HCT116 (cell line): ENCODE data around the gene RNF25. TPM values are rescaled to one million over a fixed set of nuclear protein-coding genes. Genes with fewer than 3 reads are reported as not detected.

Experiments
- ATAC-seq: fragments of 200-7000 bp; cut with Tn5 transposase; 2 replicates; pipeline ENCODE4 v1.9.1; 2020; ENCODE audit warnings: mild to moderate bottlenecking, moderate library complexity
- BruUV-seq: library from RNA; stranded (reverse); fragments of 400-500 nt; replicated peaks from 2 replicates; lab custom pipeline; 2021; lab: Mats Ljungman, UMichigan
- CTCF ChIA-PET: fragments of 300-600 bp; sonication (Branson Sonifier 250); formaldehyde crosslinking; loops from one replicate; lab custom pipeline; 2021; ENCODE audit warnings: antibody characterized with exemption; lab: Charles Lee
- POLR2A ChIA-PET: fragments of 300-600, 350-600 bp; sonication (Branson Sonifier 250); formaldehyde crosslinking; loops from one replicate; lab custom pipeline; 2021; ENCODE audit warnings: antibody characterized with exemption; lab: Charles Lee
- RAD21 ChIA-PET, 2 experiments: fragments of 300-600 bp; sonication (Branson Sonifier 250); formaldehyde crosslinking; loops; one replicate each; lab custom pipeline; 2023; ENCODE audit warnings: low total read pairs in 2 of 2; ENCODE audit not compliant: uncharacterized antibody in 2 of 2, unreplicated experiment in 2 of 2, low non-redundant PET in 1 of 2; lab: Charles Lee
- DNase-seq: peaks from one replicate; pipeline ENCODE4 v3.0.0-alpha.2; 2010; ENCODE audit warnings: low read depth, low spot score
- H2AFZ ChIP-seq: fragments of 200-600 bp; shearing (Covaris generic), sonication (generic); 2 replicates; pipeline ENCODE4 v1.6.1; 2017; ENCODE audit warnings: low read depth, mixed run types, mixed read lengths, antibody characterized with exemption, low read length; ENCODE audit not compliant: poor library complexity, severe bottlenecking
- H3K27ac ChIP-seq: 2 replicates; pipeline ENCODE4 v1.5.1; 2012; ENCODE audit warnings: low read depth, low read length
- H3K27me3 ChIP-seq: fragments of 200-600 bp; sonication (generic); 2 replicates; pipeline ENCODE4 v1.6.1; 2016; ENCODE audit warnings: mixed run types, low read length, mixed read lengths; ENCODE audit not compliant: insufficient read depth
- H3K36me3 ChIP-seq, 2 experiments: fragments of 200-500 bp in 1 of 2; fragments of 200-600 bp in 1 of 2; sonication (Bioruptor generic) in 1 of 2; sonication (generic) in 1 of 2; 2 replicates each; pipeline versions ENCODE4 v1.5.1 to v1.6.1; 2014 to 2016; ENCODE audit warnings: low read length in 2 of 2, inconsistent platforms in 1 of 2, mixed read lengths in 1 of 2, mixed run types in 1 of 2; ENCODE audit not compliant: insufficient read depth in 2 of 2, control insufficient read depth in 1 of 2
- H3K4me1 ChIP-seq, 2 experiments: fragments of 200-600 bp in 1 of 2; sonication (generic) in 1 of 2; 2 replicates each; pipeline versions ENCODE4 v1.5.1 to v1.6.1; 2012 to 2017; ENCODE audit warnings: low read length in 2 of 2, inconsistent platforms in 1 of 2, mild to moderate bottlenecking in 1 of 2, mixed read lengths in 1 of 2, mixed run types in 1 of 2, moderate library complexity in 1 of 2; ENCODE audit not compliant: insufficient read depth in 2 of 2, control insufficient read depth in 1 of 2
- H3K4me2 ChIP-seq: fragments of 200-600 bp; sonication (generic); 2 replicates; pipeline ENCODE4 v1.6.1; 2017; ENCODE audit warnings: mixed run types, low read length, mixed read lengths
- H3K4me3 ChIP-seq, 2 experiments: fragments of 200-600 bp in 1 of 2; sonication (generic) in 1 of 2; replicated peaks in 1 of 2; 2 replicates each; pipeline ENCODE4 v1.5.1; 2011 to 2016; ENCODE audit warnings: low read length in 2 of 2, control low read depth in 1 of 2, low read depth in 1 of 2, mild to moderate bottlenecking in 1 of 2, mixed read lengths in 1 of 2, mixed run types in 1 of 2
- H3K79me2 ChIP-seq: fragments of 200-600 bp; sonication (generic); 2 replicates; pipeline ENCODE4 v1.6.1; 2017; ENCODE audit warnings: mild to moderate bottlenecking, mixed run types, low read length, moderate library complexity, mixed read lengths; ENCODE audit not compliant: insufficient read depth
- H3K9ac ChIP-seq: fragments of 200-600 bp; sonication (generic); 2 replicates; pipeline ENCODE4 v1.6.1; 2016; ENCODE audit warnings: low read length, mixed read lengths
- H3K9me2 ChIP-seq: fragments of 200-600 bp; sonication (generic), shearing (Covaris generic); 2 replicates; pipeline ENCODE4 v1.6.1; 2017; ENCODE audit warnings: mixed run types, mild to moderate bottlenecking, moderate library complexity; ENCODE audit not compliant: insufficient read depth
- H3K9me3 ChIP-seq, 2 experiments: fragments of 200-500 bp in 1 of 2; fragments of 200-600 bp in 1 of 2; sonication (Bioruptor generic) in 1 of 2; sonication (generic) in 1 of 2; 2 replicates each; pipeline ENCODE4 v1.6.1; 2014 to 2017; ENCODE audit warnings: low read length in 2 of 2, mixed read lengths in 2 of 2, inconsistent platforms in 1 of 2, low read depth in 1 of 2, mild to moderate bottlenecking in 1 of 2, mixed run types in 1 of 2, moderate library complexity in 1 of 2; ENCODE audit not compliant: control insufficient read depth in 1 of 2, insufficient read depth in 1 of 2
- H4K20me1 ChIP-seq: fragments of 200-600 bp; sonication (generic), shearing (Covaris generic); 2 replicates; pipeline ENCODE4 v1.6.1; 2017; ENCODE audit warnings: mixed run types, mild to moderate bottlenecking, moderate library complexity; ENCODE audit not compliant: insufficient read depth
- CEBPB ChIP-seq: IDR thresholded peaks from 2 replicates; pipeline ENCODE4 v1.6.1; 2012; ENCODE audit warnings: low read depth
- EZH2phosphoT487 ChIP-seq: fragments of 200-600 bp; IDR thresholded peaks from 2 replicates; pipeline ENCODE4 v1.6.1; 2018; ENCODE audit warnings: antibody characterized with exemption, borderline replicate concordance
- POLR2A ChIP-seq: IDR thresholded peaks from 2 replicates; pipeline ENCODE4 v1.7.0; 2011; ENCODE audit warnings: borderline replicate concordance; ENCODE audit not compliant: insufficient read depth, insufficient read length; ENCODE audit errors: extremely low read depth
- TCF7L2 ChIP-seq: IDR thresholded peaks from 2 replicates; pipeline ENCODE4 v1.7.0; 2011; ENCODE audit warnings: borderline replicate concordance, inconsistent platforms; ENCODE audit not compliant: insufficient read depth, insufficient read length; ENCODE audit errors: extremely low read depth
- intact Hi-C: fragments of 100-400 bp; cut with micrococcal nuclease; formaldehyde crosslinking; loops from 2 replicates; pipeline ENCODE4 v1.10.0; 2022
- total RNA-seq: library from RNA; stranded (reverse); gene quantifications from one replicate; pipeline ENCODE4 v1.2.1, GENCODE V29; 2021; ENCODE audit not compliant: unreplicated experiment
- TF ChIP-seq, protein P1 (sequence below), 3 experiments: fragments of 200-600 bp in 1 of 3; sonication (generic) in 1 of 3; IDR thresholded peaks in 2 of 3; conservative IDR thresholded peaks in 1 of 3; 2 replicates each; pipeline ENCODE4 v1.5.1; 2012 to 2017; ENCODE audit warnings: low read depth in 2 of 3, low read length in 2 of 3, antibody characterized with exemption in 1 of 3, borderline replicate concordance in 1 of 3, control low read depth in 1 of 3, mild to moderate bottlenecking in 1 of 3, mixed read lengths in 1 of 3, mixed run types in 1 of 3, moderate library complexity in 1 of 3; ENCODE audit not compliant: insufficient read depth in 1 of 3
- TF ChIP-seq, protein P2 (sequence below): IDR thresholded peaks from 2 replicates; pipeline ENCODE4 v1.6.1; 2011; ENCODE audit warnings: mild to moderate bottlenecking, low read length, moderate library complexity; ENCODE audit not compliant: insufficient replicate concordance; ENCODE audit errors: extremely low read depth
- TF ChIP-seq, protein P3 (sequence below): IDR thresholded peaks from 2 replicates; pipeline ENCODE4 v1.6.1; 2012; ENCODE audit warnings: low read depth
- TF ChIP-seq, protein P4 (sequence below): IDR thresholded peaks from 2 replicates; pipeline ENCODE4 v1.6.1; 2012

Gene RNF25
- total RNA-seq, 1 experiment from 2014 or later: 23.4 TPM

DNA sequence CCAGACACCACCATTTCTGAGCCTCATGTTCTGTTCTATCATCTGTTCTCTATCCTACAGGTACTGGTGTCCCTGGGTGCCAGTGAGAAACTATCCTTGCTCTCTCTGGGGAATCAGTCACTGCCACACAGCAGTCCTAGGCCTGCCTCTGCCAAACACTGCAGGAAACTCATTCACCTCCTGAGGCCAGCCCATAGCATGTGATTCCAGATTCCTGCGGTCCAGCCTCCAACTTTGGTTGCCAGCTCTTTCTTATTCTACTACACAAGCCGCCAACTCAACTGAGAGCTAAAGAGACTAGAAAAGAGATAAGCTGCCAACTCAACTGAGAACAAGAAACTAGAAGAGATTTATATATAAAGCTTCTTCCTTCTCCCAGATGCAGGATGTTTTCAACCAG lies 30.0 kb upstream of the RNF25 start (continued):
- TF ChIP-seq, protein P1, sequence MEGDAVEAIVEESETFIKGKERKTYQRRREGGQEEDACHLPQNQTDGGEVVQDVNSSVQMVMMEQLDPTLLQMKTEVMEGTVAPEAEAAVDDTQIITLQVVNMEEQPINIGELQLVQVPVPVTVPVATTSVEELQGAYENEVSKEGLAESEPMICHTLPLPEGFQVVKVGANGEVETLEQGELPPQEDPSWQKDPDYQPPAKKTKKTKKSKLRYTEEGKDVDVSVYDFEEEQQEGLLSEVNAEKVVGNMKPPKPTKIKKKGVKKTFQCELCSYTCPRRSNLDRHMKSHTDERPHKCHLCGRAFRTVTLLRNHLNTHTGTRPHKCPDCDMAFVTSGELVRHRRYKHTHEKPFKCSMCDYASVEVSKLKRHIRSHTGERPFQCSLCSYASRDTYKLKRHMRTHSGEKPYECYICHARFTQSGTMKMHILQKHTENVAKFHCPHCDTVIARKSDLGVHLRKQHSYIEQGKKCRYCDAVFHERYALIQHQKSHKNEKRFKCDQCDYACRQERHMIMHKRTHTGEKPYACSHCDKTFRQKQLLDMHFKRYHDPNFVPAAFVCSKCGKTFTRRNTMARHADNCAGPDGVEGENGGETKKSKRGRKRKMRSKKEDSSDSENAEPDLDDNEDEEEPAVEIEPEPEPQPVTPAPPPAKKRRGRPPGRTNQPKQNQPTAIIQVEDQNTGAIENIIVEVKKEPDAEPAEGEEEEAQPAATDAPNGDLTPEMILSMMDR (IDR thresholded peaks at IDR 0.05 in 2 of 3, conservative IDR thresholded peaks at IDR 0.05 in 1 of 3; ENCODE audit: borderline replicate concordance in 1 of 3, insufficient read depth in 1 of 3, low read depth in 2 of 3, low read length in 2 of 3): no peak
- TF ChIP-seq POLR2A (no peak), EZH2phosphoT487 (no peak)

DNA sequence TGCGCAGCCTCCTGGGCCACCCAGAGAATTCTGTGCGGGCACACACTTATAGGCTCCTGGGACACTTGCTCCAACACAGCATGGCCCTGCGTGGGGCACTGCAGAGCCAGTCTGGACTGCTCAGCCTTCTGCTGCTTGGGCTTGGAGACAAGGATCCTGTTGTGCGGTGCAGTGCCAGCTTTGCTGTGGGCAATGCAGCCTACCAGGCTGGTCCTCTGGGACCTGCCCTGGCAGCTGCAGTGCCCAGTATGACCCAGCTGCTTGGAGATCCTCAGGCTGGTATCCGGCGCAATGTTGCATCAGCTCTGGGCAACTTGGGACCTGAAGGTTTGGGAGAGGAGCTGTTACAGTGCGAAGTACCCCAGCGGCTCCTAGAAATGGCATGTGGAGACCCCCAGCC lies 27.1 kb upstream of the RNF25 start:
- ChIA-PET CTCF (interaction anchor here (2.1 kb wide), 1 partner anchor 11 kb away, joined by 14 read pairs; no protein-coding TSS in a partner anchor), RAD21 (no interaction called here), POLR2A (no interaction called here)
- ATAC-seq: peak; percentile 22; the same call in 1 of the 2 replicates
- Histone ChIP-seq H3K4me1 (peaks cover 5 to 8% of the 10 kb centered on the region in 2 experiments; a peak in 2 of 4 replicates), H3K9me2 (no peaks in the 10 kb centered on the region), H3K9me3 (no peaks in the 10 kb centered on the region), H3K79me2 (no peaks in the 10 kb centered on the region), H3K27me3 (no peaks in the 10 kb centered on the region), H2AFZ (no peak overlapping the region), H3K4me2 (no peak overlapping the region), H3K27ac (no peak overlapping the region), H3K4me3 (no peak overlapping the region), H4K20me1 (no peaks in the 10 kb centered on the region), H3K36me3 (peaks cover 0 to 8% of the 10 kb centered on the region in 2 experiments; a peak in 2 of 4 replicates), H3K9ac (no peak overlapping the region)
- no peak for DNase-seq
- intact Hi-C loops: no loop called here
- BruUV-seq: no TSS peak
- TF ChIP-seq, protein P2, sequence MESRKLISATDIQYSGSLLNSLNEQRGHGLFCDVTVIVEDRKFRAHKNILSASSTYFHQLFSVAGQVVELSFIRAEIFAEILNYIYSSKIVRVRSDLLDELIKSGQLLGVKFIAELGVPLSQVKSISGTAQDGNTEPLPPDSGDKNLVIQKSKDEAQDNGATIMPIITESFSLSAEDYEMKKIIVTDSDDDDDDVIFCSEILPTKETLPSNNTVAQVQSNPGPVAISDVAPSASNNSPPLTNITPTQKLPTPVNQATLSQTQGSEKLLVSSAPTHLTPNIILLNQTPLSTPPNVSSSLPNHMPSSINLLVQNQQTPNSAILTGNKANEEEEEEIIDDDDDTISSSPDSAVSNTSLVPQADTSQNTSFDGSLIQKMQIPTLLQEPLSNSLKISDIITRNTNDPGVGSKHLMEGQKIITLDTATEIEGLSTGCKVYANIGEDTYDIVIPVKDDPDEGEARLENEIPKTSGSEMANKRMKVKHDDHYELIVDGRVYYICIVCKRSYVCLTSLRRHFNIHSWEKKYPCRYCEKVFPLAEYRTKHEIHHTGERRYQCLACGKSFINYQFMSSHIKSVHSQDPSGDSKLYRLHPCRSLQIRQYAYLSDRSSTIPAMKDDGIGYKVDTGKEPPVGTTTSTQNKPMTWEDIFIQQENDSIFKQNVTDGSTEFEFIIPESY: no peak
- TF ChIP-seq, protein P3, sequence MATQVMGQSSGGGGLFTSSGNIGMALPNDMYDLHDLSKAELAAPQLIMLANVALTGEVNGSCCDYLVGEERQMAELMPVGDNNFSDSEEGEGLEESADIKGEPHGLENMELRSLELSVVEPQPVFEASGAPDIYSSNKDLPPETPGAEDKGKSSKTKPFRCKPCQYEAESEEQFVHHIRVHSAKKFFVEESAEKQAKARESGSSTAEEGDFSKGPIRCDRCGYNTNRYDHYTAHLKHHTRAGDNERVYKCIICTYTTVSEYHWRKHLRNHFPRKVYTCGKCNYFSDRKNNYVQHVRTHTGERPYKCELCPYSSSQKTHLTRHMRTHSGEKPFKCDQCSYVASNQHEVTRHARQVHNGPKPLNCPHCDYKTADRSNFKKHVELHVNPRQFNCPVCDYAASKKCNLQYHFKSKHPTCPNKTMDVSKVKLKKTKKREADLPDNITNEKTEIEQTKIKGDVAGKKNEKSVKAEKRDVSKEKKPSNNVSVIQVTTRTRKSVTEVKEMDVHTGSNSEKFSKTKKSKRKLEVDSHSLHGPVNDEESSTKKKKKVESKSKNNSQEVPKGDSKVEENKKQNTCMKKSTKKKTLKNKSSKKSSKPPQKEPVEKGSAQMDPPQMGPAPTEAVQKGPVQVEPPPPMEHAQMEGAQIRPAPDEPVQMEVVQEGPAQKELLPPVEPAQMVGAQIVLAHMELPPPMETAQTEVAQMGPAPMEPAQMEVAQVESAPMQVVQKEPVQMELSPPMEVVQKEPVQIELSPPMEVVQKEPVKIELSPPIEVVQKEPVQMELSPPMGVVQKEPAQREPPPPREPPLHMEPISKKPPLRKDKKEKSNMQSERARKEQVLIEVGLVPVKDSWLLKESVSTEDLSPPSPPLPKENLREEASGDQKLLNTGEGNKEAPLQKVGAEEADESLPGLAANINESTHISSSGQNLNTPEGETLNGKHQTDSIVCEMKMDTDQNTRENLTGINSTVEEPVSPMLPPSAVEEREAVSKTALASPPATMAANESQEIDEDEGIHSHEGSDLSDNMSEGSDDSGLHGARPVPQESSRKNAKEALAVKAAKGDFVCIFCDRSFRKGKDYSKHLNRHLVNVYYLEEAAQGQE: no peak
- TF ChIP-seq, protein P4, sequence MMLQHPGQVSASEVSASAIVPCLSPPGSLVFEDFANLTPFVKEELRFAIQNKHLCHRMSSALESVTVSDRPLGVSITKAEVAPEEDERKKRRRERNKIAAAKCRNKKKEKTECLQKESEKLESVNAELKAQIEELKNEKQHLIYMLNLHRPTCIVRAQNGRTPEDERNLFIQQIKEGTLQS: no peak
- TF ChIP-seq TCF7L2 (no peak), EZH2phosphoT487 (no peak), CEBPB (no peak)
